NCI-H1092 (cell line): ENCODE measurements around the gene SPRN.
"Not testable (repeated sequence)": the region's sequence is repeated elsewhere in the genome, so short reads cannot be mapped to it uniquely, and the experiment has no call there.

ENCODE experiments used
- DNase-seq: peaks from one replicate; lab custom pipeline; 2025; lab: John Stamatoyannopoulos, UW

The SPRN gene

DNA sequence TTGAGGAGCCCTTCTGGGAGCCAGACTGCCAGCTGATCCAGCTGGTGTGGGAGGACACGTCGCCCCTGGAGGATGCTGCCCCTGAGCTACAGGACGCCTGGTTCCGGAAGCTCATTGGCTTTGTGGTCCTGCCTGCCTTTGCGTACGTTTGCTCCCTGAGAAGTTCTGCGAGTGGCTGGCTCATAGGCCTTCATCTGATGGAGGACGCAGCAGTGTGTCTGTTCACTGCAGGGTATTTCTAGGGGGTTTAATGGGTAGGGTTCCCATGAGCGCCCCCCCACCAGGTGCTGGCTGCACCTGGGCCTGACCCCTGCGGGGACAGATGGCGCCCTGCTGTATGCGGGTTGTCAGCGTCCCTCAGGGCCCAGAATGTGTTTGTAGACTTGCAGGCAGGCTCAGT lies 40.4 kb downstream of the SPRN start:
- DNase-seq, result no peak

DNA sequence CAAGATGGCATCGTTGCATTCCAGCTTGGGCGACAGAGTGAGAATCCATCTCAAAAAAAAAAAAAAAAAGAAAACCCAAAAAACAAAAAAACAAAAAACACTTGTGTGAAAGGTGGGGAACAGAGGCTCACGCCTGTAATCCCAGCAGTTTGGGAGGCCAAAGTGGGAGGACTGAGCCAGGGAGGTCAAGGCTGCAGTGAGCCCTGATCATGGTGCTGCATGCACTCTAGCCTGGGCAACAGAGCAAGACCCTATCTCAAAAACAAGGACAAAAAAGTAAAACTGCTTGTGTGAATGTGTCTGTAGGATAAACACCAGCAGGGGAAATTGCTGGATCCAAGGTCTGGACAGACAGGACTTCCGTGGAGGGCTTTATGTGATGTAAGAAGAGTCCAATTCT lies 40.9 kb downstream of the SPRN start:
- no peak for DNase-seq

DNA sequence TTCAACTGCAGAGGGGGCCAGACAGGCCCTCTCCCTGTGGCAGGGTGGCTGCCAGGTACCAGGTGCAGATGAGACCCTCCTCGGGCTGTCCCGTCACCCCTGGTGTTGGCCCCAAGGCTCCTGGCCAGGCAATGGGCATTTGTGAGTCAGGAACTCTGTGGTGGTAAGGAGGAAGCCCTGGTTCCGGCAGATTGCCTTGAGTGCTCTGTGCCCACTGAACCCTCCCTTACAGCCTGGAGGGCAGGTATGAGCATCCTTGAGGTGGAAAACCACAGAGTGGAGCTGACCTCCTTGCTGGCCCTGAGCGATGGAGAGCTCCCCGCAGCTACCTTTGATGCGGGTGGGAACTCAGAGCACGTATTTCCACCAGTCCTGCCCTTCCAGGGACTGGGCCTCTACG lies 43.4 kb downstream of the SPRN start:
- DNase-seq, result no peak

DNA sequence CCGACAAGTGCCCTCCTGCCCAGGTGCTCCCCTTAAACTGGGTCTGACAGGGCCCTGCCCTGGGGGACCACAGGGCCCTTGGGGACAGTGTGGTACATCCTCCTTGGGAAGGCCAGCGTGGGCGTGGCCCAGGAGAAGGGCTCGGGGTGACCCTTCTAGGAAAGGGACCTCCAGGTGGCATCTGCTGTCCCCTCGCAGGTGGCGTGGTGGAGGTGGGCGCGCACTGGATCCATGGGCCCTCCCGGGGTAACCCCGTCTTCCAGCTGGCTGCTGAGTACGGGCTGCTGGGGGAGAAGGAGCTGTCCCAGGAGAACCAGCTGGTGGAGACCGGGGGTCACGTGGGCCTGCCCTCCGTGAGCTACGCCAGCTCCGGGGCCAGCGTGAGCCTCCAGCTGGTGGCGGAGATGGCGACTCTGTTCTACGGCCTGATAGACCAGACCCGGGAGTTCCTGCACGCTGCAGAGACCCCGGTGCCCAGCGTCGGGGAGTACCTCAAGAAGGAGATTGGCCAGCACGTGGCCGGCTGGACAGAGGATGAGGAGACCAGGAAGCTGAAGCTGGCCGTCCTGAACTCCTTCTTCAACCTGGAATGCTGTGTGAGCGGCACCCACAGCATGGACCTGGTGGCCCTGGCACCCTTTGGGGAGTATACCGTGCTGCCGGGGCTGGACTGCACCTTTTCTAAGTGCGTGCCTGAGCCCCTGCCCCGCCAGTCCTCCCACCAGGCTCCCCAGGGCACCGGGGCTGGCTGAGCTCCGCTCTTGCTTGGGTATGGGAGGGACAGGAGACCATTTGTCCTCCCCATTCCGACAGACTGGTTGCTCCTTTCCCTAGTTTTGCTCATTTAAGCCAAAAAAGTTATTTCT lies 44.4 kb downstream of the SPRN start:
- DNase-seq, result no peak

DNA sequence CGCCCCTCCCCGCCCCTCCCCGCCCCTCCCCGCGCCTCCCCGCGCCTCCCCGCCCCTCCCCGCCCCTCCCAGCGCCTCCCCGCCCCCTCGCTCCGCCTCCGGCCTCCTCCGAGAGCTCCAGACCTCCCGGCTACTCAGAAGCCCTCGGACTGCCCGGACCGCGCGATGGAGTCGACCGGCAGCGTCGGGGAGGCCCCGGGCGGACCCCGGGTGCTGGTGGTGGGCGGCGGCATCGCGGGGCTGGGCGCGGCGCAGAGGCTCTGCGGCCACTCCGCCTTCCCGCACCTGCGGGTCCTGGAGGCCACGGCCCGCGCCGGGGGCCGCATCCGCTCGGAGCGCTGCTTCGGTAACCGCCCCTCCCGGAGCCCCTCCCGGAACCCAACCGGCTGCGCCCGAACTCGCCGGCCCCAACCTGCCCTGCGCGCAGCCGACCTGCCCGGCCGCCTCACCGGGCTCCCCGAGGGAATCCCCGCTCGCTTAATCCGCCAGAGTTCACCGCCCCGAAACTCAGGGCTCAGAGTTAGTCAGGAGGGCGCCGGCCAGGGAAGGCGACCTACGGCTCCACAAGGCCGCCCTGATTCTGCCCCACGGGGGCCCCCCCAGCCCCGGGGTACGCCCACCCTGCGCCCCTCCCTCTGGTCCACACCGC lies 45.1 kb downstream of the SPRN start, which contains the start of gene PAOX:
Gene PAOX, plus strand, starts transcription at position 111 of the 649 bp plus-strand sequence. Its CDS starts 55 bp downstream, at position 166.
- no peak for DNase-seq

DNA sequence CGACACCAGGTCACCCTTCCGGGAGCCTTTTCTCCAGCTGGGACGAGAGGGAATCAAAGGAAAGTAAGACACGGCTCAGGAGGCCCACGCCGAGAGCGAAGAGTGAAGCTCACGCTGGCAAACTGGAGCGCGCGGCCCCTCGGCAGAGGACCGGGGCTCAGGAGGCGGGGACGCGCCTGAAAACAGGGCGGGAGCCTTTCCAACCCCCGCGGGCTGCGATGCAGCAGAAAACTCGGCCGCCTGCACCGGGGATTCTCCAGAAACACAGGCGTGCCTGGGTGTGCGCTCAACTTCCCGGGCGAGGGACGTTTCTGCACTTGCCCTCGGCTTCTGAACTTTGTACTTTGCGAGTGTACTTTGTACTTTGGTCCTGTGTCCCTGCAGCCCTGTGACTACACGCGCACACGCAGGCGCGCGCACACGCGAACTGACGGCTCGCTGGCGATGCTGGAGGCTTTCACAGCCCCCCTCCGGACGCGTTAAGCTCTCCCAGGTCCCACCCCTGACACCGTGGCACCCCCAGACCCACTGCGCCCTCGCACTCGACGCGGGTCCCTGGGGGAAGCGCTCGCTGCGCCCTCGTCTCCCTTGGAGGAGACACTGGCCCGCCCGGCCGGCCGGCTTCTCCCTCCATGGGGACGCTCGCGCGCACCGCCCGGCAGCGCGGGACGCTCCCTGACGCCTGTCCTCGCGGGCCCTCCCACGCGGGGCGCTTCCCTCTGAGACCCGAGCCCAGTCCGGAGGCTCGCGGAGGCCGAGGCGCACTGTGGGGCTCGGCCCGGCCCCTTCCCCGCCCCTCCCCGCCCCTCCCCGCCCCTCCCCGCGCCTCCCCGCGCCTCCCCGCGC lies 46.0 kb downstream of the SPRN start:
- DNase-seq, result no peak

DNA sequence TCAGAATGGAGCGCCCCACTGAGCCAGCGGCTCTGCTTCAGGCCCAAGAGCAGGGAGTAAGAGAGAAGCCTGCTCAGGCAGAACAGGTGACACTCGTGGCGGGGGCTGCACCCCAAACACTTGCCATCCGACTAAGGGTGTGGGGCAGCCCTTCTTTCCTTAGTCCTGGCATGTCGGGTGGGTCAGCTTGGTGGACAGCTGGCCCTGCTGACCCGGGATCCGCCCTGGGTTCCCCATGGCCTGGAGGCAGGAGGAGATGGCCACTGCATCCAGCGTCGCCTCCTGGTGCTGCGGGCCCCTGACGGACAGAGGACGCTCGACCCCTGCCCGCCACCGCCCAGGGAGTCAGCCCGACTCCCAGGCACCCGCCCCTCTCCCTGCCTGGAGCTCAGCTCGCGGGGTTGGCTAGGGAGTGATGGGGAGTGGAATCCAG lies 46.6 kb downstream of the SPRN start:
- no peak for DNase-seq

DNA sequence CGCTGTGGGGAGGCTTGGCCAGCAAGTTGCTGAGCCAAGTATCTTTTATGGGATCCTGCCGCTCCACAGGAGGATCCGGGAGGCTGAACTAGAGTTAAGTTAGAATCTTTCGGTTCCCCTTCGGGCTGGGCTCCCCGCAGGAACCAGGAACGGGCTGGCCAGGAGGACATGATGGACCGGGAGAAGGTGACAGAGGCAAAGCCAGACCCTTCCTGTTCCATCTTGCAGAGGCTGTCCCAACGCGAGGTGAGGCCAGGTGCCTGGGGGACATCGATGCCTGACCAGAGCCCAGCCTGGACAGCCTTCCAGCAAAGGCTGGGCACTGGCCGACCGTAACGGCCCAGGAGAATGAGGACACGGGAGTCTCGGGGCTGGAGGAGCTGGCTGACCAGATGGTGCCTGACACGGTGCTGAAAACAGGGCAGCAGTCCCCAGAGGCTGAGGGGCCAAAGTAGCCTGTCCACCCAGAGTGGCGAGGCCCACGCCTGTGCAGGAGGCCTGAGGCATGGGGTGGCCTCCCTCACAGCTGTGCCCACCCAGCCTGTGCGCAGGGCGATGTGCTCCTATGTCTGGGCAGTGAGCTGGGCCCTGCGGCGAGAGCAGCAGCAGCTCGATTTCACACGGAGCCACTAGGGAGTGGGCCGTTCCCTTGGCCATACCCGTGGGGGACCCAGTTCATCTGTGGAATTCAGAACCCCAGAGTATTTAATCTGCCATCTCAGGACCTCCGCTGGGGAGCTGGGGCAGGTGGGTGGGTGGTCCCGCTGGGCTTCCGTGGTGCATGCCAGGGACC lies 47.2 kb downstream of the SPRN start:
- no peak for DNase-seq

DNA sequence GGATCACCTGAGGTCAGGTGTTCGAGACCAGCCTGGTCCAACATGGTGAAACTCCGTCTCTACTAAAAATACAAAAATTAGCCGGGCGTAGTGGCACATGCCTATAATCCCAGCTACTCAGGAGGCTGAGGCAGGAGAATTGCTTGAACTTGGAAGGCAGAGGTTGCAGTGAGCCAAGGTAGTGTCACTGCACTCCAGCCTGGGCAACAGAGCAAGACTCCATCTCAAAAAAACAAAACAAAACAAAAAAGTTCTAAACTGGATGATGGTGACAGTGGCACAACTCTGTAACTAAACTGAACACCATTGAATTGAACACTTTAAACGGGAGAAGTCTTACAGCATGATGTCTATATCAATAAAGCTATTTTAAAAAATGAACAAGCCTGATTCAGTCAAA lies 48.2 kb downstream of the SPRN start:
- not testable (repeated sequence) for DNase-seq

DNA sequence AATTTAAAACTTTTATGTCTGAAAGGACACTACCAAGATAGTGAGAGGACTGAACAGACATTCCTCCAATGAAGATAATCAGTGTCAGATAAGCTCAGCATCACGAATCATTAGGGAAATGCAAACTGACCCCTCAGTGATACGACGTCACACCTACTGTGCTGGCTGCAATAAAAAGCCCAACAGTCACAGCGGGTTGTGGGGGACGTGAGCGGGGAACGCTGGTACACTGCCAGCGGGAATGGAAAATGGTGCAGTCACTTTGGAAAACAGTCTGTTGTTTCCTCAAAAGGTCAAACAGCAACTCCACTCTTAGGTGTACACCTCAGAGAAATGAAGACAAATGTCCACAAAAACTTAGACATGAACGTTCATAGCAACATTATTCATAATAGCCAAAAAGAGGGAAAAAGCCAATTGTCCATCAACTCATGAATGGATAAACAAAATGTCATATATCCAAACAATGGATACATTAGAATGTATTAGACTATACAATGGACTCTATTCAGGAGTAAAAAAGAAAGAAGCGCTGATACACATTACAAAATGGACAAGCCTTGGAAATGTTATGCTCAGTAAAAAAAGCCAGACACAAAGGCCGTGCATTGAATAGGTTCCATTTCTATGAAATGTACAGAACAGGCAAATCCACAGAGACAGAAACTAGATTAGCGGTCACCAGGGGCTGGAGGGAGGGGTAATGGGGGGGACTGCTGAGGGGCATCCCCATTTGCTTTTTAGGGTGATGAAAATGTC lies 48.9 kb downstream of the SPRN start:
- no peak for DNase-seq

DNA sequence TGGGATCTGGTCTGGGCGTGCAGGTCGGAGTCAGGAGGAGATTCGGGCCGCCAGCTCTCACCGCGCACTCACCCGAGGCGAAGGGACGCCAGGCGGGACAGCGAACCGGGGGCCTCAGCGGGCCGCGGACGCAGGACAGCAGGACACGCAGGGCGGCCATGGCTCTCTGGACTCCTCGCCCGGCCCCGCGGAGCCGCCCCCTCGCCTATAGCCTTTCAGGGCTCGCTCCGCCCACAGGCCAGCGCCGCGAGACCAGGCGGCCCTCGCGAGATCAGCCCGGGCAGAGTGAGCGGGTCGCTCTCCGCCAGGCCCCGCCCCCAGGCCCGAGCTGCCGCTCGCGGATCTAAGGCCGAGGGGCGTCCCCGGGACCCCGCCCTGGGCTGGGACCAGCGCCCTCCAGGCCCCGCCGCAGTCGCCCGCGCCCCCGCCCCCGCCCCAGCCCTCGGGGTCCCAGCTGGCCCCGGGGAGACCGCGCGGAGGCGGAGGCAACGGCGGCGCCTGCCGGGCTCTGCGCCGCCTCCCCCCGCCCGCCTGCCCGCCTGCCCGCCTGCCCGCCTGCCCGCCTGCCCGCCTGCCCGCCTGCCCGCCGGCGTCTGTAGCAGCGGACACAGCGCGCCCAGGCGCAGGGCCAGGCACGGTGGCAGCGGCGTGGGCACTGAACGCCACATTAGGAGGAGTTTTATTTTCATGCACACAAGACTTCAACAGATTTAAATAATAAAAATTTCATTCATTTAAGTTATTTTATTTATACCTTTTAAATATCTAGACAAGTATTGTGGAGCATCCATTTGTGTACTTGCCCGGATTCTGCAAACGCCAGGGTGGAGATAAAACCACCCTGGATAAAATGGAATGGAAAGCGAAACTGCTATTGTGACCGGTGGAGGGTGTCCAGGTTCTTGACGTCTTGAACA lies 51.0 kb downstream of the SPRN start, which contains the start of gene ECHS1:
Gene ECHS1, minus strand, starts transcription at position 181 of the 917 bp plus-strand sequence. Its CDS starts 21 bp downstream, at position 160.
- DNase-seq, result peak; percentile 88

DNA sequence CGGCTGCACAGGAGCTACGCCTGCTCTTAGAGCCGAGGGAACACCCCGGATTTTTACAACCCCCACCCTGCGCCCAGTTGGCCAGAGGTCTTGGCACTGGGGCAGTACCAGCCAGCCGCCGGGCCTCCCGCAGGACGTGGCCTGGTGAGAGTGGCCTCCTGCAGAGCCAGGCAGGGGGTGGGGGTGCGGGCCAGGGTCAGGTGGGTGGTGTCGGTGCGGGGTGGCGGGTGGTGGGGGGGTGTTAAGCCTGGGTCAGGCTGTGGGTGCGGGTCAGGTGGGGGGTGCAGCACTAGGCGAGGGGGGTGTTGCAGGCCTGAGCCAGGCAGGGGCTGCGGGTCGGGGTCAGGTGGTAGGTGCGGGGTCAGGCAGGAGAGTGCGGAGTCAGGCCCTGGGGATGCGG lies 51.9 kb downstream of the SPRN start:
- no peak for DNase-seq
